Nephron progenitor cell (in vitro differentiated cells): Measurements from ENCODE around the gene PGLYRP4.

ENCODE experiments used
- DNase-seq: peaks from one replicate; pipeline ENCODE4 v3.0.0; 2021
- H3K27ac Mint-ChIP-seq: 2 replicates; pipeline ENCODE4 v1.8.0; 2021; ENCODE audit warnings: mild to moderate bottlenecking, moderate library complexity, mixed read lengths
- H3K27me3 Mint-ChIP-seq: 2 replicates; pipeline ENCODE4 v1.8.0; 2021; ENCODE audit warnings: mild to moderate bottlenecking, low read depth, mixed read lengths; ENCODE audit not compliant: poor library complexity
- H3K36me3 Mint-ChIP-seq: 2 replicates; pipeline ENCODE4 v1.8.0; 2021; ENCODE audit warnings: low read depth, mixed read lengths
- H3K4me1 Mint-ChIP-seq: 2 replicates; pipeline ENCODE4 v1.8.0; 2021; ENCODE audit warnings: mixed read lengths
- H3K4me3 Mint-ChIP-seq: 2 replicates; pipeline ENCODE4 v1.8.0; 2021; ENCODE audit warnings: mild to moderate bottlenecking, moderate library complexity, mixed read lengths
- H3K9me3 Mint-ChIP-seq: 2 replicates; pipeline ENCODE4 v1.8.0; 2021; ENCODE audit warnings: mild to moderate bottlenecking, moderate library complexity, mixed read lengths
- CTCF ChIP-seq: fragments of 200-600 bp; sonication (generic); IDR thresholded peaks from 2 replicates; pipeline ENCODE4 v1.5.0; 2021; ENCODE audit warnings: antibody characterized with exemption

PGLYRP4 gene

GRCh38 chr1:153360592-153361479 lies 12.2 kb upstream of the PGLYRP4 start:
- DNase-seq = no peak
- Mint-ChIP-seq H3K27ac (no peak overlapping the region), H3K36me3 (no peaks in the 10 kb centered on the region), H3K9me3 (peaks cover 11% of the 10 kb centered on the region), H3K4me3 (no peak overlapping the region), H3K27me3 (peaks cover 13% of the 10 kb centered on the region), H3K4me1 (no peaks in the 10 kb centered on the region)
- TF ChIP-seq CTCF = no peak

DNA sequence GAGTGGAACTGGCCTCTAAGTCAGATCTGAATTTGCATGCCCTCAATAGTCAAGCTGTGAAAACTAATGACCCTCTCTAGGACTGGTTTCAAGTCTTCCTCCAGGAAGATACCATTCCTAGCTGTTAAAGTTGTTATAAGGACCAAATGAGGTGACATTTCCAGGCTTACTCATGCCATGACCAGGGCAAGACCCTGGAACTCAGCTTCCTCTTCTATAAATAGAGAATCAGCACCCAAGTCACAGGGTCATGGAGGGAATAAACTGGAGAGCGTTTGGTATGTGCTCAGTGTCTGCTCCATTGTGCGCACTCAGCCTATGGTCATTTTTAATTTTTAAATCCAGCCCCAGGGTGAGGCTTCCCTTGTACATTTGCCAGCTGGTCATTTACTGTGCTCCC lies 11.5 kb upstream of the PGLYRP4 start:
- Mint-ChIP-seq H3K27ac (no peak overlapping the region), H3K4me3 (no peak overlapping the region)

DNA sequence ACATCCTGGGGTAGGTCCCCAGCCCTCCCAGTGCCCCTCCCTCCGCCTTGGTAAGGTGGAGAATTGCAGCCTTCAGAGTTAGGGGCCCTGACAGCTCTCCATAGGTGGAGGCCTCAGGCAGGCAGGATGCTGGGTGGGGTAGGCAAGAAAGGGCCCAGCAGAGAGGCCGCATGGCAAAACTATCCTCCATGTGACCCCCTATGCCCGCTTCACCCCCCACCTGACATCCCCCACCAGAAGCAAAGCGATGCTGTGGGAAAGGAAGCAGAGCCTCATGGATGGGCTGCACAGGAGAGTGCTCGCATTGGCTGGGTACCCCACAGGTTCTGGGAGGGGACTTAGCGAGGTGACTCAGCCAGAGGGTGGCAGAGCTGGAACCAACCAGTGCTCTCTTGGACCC lies 10.6 kb upstream of the PGLYRP4 start:
- Mint-ChIP-seq H3K4me3 (no peak overlapping the region), H3K27ac (no peak overlapping the region), H3K27me3 (peaks cover 13% of the 10 kb centered on the region), H3K4me1 (no peaks in the 10 kb centered on the region), H3K9me3 (peaks cover 11% of the 10 kb centered on the region), H3K36me3 (no peaks in the 10 kb centered on the region)
- TF ChIP-seq CTCF = no peak
- DNase-seq = no peak

More for the DNA sequence above, 11.5 kb upstream of the PGLYRP4 start:
- Mint-ChIP-seq H3K9me3 (peaks cover 11% of the 10 kb centered on the region), H3K27me3 (peaks cover 13% of the 10 kb centered on the region), H3K4me1 (no peaks in the 10 kb centered on the region), H3K36me3 (no peaks in the 10 kb centered on the region)
- no peak for DNase-seq
- no peak for TF ChIP-seq CTCF

GRCh38 chr1:153358691-153358975 lies 10.0 kb upstream of the PGLYRP4 start:
- no peaks in the 10 kb centered on the region for H3K4me1 Mint-ChIP-seq
- no peak for DNase-seq
- no peak overlapping the region for H3K27ac Mint-ChIP-seq
- TF ChIP-seq CTCF = no peak
- no peaks in the 10 kb centered on the region for H3K36me3 Mint-ChIP-seq
- H3K27me3 Mint-ChIP-seq = peaks cover 13% of the 10 kb centered on the region
- H3K4me3 Mint-ChIP-seq = no peak overlapping the region
- peaks cover 11% of the 10 kb centered on the region for H3K9me3 Mint-ChIP-seq

- H3K4me3 Mint-ChIP-seq = no peak within 1 kb of the TSS
- no peak for DNase-seq
- no peaks in the 10 kb centered on the region for H3K36me3 Mint-ChIP-seq
- TF ChIP-seq CTCF = no peak
- peaks cover 8% of the 10 kb centered on the region for H3K9me3 Mint-ChIP-seq
- H3K27me3 Mint-ChIP-seq = peaks cover 12% of the 10 kb centered on the region
- no peaks in the 10 kb centered on the region for H3K4me1 Mint-ChIP-seq
- H3K27ac Mint-ChIP-seq = no peak within 1 kb of the TSS
Observed at GRCh38 chr1:153357853-153358690, 9.4 kb upstream of the PGLYRP4 start, which contains the start of gene S100A9. Gene S100A9, plus strand, starts transcription at chr1:153357854. Its CDS starts 430 bp downstream, at chr1:153358284.
